Activated naive CD8-positive, alpha-beta T cell treated with anti-CD3 and anti-CD28 coated beads, Interleukin-2, amount 10 ng/mL, durations not matched to agents 7 days and 5 days (primary cell): ENCODE data around the gene RIPOR3. TPM values are rescaled to one million over a fixed set of nuclear protein-coding genes. Genes with fewer than 3 reads are reported as not detected.

ENCODE experiments used
- ATAC-seq: fragments of 150-1000 bp; cut with Tn5 transposase; one replicate; pipeline ENCODE4 v1.10.0; 2021; ENCODE audit warnings: low read depth, moderate library complexity
- POLR2A ChIA-PET: fragments of 350-600 bp; sonication (Branson Sonifier 250); formaldehyde crosslinking; loops from one replicate; lab custom pipeline; 2021; ENCODE audit warnings: antibody characterized with exemption; lab: Charles Lee
- DNase-seq: peaks from one replicate; pipeline ENCODE4 v3.0.0; 2021
- H3K27ac Mint-ChIP-seq: one replicate; pipeline ENCODE4 v1.8.0; 2022; ENCODE audit warnings: mild to moderate bottlenecking, mixed read lengths
- H3K27me3 Mint-ChIP-seq: one replicate; pipeline ENCODE4 v1.8.0; 2022; ENCODE audit warnings: mild to moderate bottlenecking, moderate library complexity, mixed read lengths
- H3K36me3 Mint-ChIP-seq: one replicate; pipeline ENCODE4 v1.8.0; 2021; ENCODE audit warnings: mild to moderate bottlenecking, mixed read lengths
- H3K4me1 Mint-ChIP-seq: one replicate; pipeline ENCODE4 v1.8.0; 2021; ENCODE audit warnings: mixed read lengths
- H3K4me3 Mint-ChIP-seq: one replicate; pipeline ENCODE4 v1.8.0; 2022; ENCODE audit warnings: mild to moderate bottlenecking, moderate library complexity, mixed read lengths
- H3K9me3 Mint-ChIP-seq: one replicate; pipeline ENCODE4 v1.8.0; 2021; ENCODE audit warnings: mixed read lengths
- total RNA-seq, 2 experiments: library from RNA; stranded (reverse); gene quantifications; one replicate each; pipeline ENCODE4 v1.2.3, GENCODE V29; 2021

RIPOR3 gene
- total RNA-seq, 2 experiments from 2014 or later, result not detected

DNA sequence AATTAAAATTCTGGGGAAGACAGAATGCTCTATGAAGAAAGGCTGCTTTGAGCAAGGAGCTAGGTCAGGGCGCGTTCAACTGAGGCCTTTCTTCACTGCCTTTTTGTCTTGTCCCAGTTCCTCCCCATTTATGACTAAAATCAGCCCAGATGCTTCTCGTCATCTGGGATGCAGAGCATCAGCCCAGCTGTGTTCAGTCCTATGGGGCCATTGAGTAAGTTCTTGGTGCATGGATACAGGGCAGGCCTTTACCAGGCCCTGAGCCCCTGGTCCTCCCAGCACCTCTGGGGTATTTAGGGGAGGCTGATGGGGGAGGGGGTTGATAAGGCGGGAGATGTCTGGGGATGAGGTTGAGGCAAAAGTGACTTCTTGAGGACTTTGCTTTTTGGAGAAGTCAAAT lies 125.5 kb downstream of the RIPOR3 start:
- Mint-ChIP-seq H3K4me3 (no peak overlapping the region), H3K27ac (no peak overlapping the region), H3K27me3 (no peaks in the 10 kb centered on the region), H3K9me3 (no peaks in the 10 kb centered on the region), H3K4me1 (peaks cover 43% of the 10 kb centered on the region), H3K36me3 (peaks cover 35% of the 10 kb centered on the region)
- no peak for ATAC-seq
- POLR2A ChIA-PET, result no interaction called here
- no peak for DNase-seq

DNA sequence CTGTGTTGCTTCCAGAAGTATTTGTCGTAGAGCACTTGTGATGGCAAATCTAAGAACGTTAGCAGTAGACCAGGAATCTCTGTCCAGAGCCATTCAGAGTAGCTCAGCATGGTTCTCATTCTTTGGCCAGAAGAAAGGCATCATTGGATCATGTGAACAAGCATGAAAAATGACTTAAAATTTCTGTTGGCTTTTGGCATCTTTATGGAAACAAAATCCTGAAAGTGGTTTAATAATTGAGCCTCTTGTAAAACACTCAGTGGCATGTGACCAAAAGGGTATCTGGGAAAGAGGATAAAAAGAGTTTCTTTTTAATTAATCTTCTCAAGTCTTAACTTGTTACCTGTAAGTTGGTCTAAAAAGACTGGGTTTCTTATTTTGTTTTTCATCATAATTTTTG lies 126.0 kb downstream of the RIPOR3 start:
- no peaks in the 10 kb centered on the region for H3K9me3 Mint-ChIP-seq
- POLR2A ChIA-PET, result no interaction called here
- no peak overlapping the region for H3K4me3 Mint-ChIP-seq
- no peak overlapping the region for H3K27ac Mint-ChIP-seq
- H3K36me3 Mint-ChIP-seq, result peaks cover 35% of the 10 kb centered on the region
- no peaks in the 10 kb centered on the region for H3K27me3 Mint-ChIP-seq
- ATAC-seq, result no peak
- peaks cover 40% of the 10 kb centered on the region for H3K4me1 Mint-ChIP-seq
- no peak for DNase-seq

DNA sequence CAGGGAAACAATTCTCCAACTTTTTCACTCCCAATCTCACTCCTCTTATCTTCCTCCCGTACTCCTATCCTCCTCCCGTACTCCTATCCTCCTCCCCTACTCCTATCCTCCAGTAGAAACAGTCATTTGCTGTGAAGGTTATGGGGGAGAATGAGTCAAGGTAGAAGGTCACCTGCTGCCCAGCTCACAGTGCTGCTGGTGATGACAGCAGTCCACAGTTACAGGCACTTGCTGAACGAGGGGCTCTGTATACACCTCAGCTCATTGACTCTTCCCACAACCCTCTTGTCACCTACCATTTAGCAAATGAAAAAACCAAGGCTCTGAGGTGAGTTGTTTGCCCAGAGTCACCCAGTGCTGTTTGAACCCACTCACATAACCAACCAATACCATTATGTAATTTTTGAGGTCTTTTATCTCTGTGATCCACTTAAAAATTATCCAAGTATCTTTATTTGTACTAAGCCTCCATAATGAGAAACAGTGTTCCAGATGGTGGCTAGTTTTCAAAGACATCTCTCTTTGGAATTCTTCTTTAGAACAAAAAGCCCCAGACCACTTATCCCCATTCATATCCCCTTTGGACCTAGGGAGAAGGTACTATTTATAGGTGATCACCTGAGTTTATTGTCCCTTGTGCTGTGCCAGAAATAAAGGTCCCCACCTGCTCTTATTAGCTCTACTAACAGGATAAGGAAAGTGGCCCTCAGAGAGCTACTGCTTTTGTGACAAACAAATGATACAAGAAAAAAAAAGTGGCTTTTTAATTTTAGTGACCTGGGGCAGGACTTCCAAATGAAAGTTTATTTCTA lies 128.0 kb downstream of the RIPOR3 start:
- DNase-seq (no peak), ATAC-seq (no peak)
- POLR2A ChIA-PET, result interaction anchor here (0.5 kb wide), 1 partner anchor 487 kb away, joined by 4 read pairs; no protein-coding TSS in a partner anchor
- Mint-ChIP-seq H3K4me1 (peaks cover 32% of the 10 kb centered on the region), H3K9me3 (no peaks in the 10 kb centered on the region), H3K36me3 (peaks cover 36% of the 10 kb centered on the region), H3K4me3 (no peak overlapping the region), H3K27me3 (no peaks in the 10 kb centered on the region), H3K27ac (peak overlapping the region; percentile 10)

DNA sequence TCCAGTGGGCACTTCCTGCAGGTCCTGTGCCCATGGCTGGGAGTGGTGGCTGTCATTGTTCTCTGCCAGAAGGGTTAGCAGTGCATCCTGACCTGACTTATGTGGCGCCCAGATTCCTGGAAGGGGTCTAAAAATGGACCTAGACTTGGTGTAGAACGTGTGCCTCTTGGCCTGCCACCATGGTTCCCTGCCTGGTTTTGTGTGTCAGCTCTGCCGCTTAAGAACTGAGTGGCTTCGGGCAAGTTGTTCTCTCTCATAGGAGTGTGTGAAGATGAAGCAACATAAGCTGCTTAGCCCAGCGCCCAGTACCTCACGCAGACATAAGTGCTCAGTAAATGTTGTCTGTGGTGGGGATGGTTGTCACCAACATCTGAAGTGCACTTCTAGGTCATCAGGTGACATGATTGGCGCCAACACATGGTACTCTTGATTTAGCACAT lies 129.1 kb downstream of the RIPOR3 start:
- Mint-ChIP-seq H3K36me3 (peaks cover 38% of the 10 kb centered on the region), H3K9me3 (no peaks in the 10 kb centered on the region), H3K27me3 (no peaks in the 10 kb centered on the region), H3K4me3 (no peak overlapping the region), H3K4me1 (peaks cover 28% of the 10 kb centered on the region), H3K27ac (no peak overlapping the region)
- DNase-seq, result no peak
- ATAC-seq, result no peak
- POLR2A ChIA-PET, result interaction anchor here (0.5 to 1.6 kb wide), 2 partner anchors 52 to 486 kb away, joined by 4 read pairs; partner anchors contain the start of gene PTPN1

DNA sequence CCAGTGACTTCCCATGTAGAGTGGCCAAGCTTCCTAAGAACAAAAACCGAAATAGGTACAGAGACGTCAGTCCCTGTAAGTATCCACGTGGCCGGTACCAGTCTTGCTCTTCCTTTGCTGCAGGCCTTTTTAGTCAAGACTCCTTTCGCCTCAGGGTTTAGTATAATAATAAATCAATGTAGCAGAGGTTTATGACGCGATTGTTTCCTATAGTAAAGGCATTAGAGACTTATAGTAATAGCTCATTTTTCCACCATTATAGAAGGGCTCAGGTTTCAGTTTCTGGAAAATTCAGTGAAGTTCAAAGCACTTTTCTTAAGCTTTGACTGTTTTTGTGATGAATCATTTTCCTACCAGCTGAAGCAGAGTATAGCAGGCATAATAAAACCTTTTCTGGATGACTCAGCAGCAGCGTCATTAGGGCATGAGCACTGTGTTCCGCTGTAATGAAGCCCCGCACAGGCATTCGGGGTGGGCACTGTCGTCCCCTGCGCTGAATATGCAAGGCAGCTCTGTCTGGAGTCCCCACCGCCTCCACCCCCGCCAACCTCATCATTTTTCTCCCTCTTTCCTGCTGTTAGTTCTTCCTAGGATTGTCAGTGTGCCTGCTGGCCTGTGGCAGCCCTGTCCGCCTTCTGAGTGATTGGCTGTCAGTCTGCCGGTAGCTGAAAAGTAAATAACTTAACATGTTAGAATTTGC lies 129.8 kb downstream of the RIPOR3 start:
- Mint-ChIP-seq H3K27me3 (no peaks in the 10 kb centered on the region), H3K36me3 (peaks cover 38% of the 10 kb centered on the region), H3K4me3 (no peak overlapping the region), H3K4me1 (peaks cover 24% of the 10 kb centered on the region), H3K9me3 (no peaks in the 10 kb centered on the region), H3K27ac (no peak overlapping the region)
- DNase-seq, result no peak
- POLR2A ChIA-PET, result interaction anchor here (1.6 kb wide), 1 partner anchor 51 kb away, joined by 4 read pairs; the partner anchor contains the start of gene PTPN1
- peak; percentile 10 for ATAC-seq

DNA sequence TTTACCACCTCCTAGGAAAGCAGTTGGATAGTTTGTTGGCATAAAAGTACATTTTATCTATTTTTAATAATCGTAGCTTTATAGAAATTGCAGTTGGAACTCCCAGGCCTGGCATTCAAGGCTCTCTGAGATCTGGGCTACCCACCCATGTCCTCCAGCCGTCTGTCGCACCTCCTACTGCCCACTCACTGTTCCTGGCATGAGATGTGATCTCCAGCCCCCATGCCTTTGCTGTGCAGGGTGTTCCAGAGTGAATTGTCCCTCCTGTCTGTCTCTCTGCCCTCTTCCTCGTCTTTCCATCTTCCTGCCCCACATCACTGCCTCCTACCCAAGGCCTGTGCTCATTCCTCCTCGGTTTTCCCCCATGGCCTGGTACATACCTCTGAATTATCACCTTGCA lies 130.5 kb downstream of the RIPOR3 start:
- Mint-ChIP-seq H3K27ac (no peak overlapping the region), H3K4me1 (peaks cover 23% of the 10 kb centered on the region), H3K36me3 (peaks cover 40% of the 10 kb centered on the region), H3K4me3 (no peak overlapping the region), H3K9me3 (no peaks in the 10 kb centered on the region), H3K27me3 (no peaks in the 10 kb centered on the region)
- ATAC-seq (no peak), DNase-seq (no peak)
- POLR2A ChIA-PET, result interaction anchor here (1.6 kb wide), 1 partner anchor 50 kb away, joined by 4 read pairs; the partner anchor contains the start of gene PTPN1

DNA sequence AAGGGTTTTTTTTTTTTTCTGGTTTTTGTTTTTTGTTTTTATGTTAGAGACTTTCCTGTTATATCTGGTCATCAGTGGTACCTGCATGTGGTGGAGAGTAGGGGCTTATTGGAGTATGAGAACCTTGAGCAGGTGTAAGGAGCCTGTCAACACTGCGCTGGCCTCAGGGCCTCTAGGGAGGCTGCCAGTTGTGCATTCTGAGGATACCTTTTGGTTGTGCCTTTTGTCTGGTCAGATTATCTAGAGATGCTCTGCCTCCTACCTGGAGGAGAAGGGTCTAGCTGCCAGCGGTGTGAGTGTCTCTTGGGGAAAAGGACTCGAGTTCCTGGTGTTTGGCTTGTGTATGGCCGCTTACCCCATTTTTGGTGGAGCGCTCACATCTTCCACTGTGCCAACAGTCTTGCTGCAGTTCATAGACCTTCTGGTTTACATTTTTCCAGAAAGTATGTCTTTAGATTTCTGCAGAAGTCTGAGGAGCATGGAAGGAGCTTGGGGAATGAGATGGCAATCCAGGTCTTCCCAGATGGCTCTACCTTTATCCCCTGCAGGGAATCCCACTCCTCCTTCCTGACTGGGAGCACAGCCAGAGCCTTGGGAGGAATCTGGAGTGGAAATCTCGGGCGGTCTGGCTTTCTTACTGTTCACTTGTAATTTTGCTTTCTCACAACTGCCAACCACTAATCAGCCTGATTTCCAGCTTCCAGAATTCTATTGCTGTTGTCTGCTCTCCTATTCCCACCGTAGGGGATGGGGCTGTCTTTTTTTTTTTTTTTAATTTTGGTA lies 131.3 kb downstream of the RIPOR3 start:
- peak overlapping the region; percentile 3 for H3K27ac Mint-ChIP-seq

DNA sequence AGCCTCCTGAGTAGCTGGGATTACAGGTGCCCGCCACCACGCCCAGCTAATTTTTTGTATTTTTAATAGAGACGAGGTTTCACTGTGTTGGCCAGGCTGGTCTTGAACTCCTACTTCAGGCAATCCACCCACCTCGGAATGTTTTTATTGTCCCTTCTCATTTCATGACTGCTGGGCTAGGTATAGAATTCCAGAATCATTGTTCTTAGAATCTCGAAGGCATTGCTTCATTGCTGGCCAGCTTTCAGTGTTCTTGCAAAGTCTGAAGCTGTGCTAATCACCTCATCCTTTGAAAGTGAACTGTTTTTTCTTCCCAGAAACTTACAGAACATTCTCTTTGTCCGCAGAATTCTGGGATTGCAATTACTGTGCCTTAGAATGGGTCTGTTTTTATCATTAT lies 132.2 kb downstream of the RIPOR3 start:
- peaks cover 39% of the 10 kb centered on the region for H3K36me3 Mint-ChIP-seq
- H3K4me3 Mint-ChIP-seq, result no peak overlapping the region
- DNase-seq (no peak), ATAC-seq (no peak)
- peaks cover 23% of the 10 kb centered on the region for H3K4me1 Mint-ChIP-seq
- H3K27ac Mint-ChIP-seq, result no peak overlapping the region
- no peaks in the 10 kb centered on the region for H3K27me3 Mint-ChIP-seq
- H3K9me3 Mint-ChIP-seq, result no peaks in the 10 kb centered on the region
- POLR2A ChIA-PET, result interaction anchor here (0.7 to 1.3 kb wide), 2 partner anchors 35 to 48 kb away, joined by 3 to 4 read pairs; no protein-coding TSS in a partner anchor

More for the DNA sequence above, 131.3 kb downstream of the RIPOR3 start:
- Mint-ChIP-seq H3K4me3 (no peak overlapping the region), H3K4me1 (peaks cover 23% of the 10 kb centered on the region), H3K27me3 (no peaks in the 10 kb centered on the region), H3K36me3 (peaks cover 42% of the 10 kb centered on the region), H3K9me3 (no peaks in the 10 kb centered on the region)
- POLR2A ChIA-PET, result no interaction called here
- ATAC-seq, result no peak
- no peak for DNase-seq

DNA sequence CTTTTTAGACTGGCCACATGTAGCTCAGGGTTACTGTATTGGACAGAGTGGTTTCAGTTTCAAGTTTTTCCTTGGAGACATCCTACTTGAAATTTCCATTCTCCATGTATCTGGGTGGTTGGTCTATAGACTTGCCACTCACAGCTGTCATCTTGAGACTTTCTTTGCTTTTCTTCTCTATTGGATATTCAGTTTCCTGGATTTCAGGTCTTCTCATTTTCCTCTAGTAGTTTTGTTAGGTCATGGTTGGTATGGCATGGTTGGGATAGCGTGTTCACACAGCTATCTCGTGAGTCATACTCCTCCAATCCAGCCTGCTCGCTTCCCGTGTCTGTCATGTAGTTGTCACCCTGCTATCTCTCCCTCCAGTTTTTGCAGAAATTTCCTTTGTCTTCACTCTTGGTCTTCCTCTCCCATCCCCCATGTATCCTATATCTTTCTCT lies 132.8 kb downstream of the RIPOR3 start:
- H3K9me3 Mint-ChIP-seq, result no peaks in the 10 kb centered on the region
- POLR2A ChIA-PET, result interaction anchor here (1.3 kb wide), 1 partner anchor 35 kb away, joined by 3 read pairs; no protein-coding TSS in a partner anchor
- H3K36me3 Mint-ChIP-seq, result peaks cover 39% of the 10 kb centered on the region
- H3K27me3 Mint-ChIP-seq, result no peaks in the 10 kb centered on the region
- DNase-seq (no peak), ATAC-seq (no peak)
- no peak overlapping the region for H3K4me3 Mint-ChIP-seq
- peaks cover 23% of the 10 kb centered on the region for H3K4me1 Mint-ChIP-seq
- no peak overlapping the region for H3K27ac Mint-ChIP-seq

DNA sequence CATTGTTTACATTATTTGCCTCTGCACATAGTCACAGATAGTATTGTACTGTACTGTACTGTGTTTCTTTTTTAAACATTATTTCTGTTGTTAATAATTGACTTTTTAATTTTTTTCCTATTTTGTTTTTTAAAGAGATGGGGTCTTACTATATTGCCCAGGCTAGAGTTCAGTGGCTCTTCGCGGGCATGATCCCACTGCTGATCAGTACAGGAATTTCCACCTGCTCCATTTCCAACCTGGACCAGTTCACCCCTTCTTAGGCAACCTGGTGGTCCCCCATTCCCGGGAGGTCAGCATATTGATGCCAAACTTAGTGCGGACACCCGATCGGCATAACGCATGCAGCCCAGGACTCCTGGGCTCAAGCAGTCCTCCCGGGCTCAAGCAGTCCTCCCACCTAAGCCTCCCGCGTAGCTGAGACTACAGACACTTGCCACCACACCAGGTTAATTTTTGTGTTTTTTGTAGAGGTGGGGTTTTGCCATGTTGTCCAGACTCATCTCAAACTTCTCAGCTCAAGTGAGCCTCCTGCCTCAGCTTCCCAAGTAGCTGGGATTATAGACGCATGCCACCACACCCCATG lies 133.7 kb downstream of the RIPOR3 start:
- POLR2A ChIA-PET, result no interaction called here
- Mint-ChIP-seq H3K9me3 (no peaks in the 10 kb centered on the region), H3K4me3 (no peak overlapping the region), H3K4me1 (peaks cover 21% of the 10 kb centered on the region), H3K36me3 (peaks cover 35% of the 10 kb centered on the region), H3K27me3 (no peaks in the 10 kb centered on the region), H3K27ac (no peak overlapping the region)
- DNase-seq (no peak), ATAC-seq (no peak)

DNA sequence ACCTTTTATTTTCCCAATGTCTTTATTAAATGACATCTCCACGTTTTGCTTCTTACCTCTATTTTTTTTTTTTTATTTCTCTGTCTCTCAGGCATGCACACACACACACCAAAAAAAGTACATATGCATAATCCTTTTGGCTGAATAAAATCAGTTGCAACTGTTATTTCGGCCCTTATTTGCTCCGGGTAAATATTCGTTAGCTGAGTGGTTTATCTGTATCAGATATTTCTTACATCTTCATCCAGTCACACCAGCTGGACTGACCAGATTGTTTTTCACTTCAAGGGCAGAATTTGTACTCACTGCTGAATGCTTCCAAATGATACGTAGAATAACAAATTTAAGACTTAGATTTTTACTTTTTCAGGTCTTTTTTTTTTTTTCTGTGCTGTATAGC lies 135.7 kb downstream of the RIPOR3 start:
- Mint-ChIP-seq H3K9me3 (no peaks in the 10 kb centered on the region), H3K27me3 (no peaks in the 10 kb centered on the region), H3K4me3 (no peak overlapping the region), H3K27ac (no peak overlapping the region), H3K4me1 (peaks cover 10% of the 10 kb centered on the region), H3K36me3 (peaks cover 28% of the 10 kb centered on the region)
- DNase-seq (no peak), ATAC-seq (no peak)
- POLR2A ChIA-PET, result interaction anchor here (0.7 kb wide), 1 partner anchor 26 kb away, joined by 4 read pairs; no protein-coding TSS in a partner anchor

DNA sequence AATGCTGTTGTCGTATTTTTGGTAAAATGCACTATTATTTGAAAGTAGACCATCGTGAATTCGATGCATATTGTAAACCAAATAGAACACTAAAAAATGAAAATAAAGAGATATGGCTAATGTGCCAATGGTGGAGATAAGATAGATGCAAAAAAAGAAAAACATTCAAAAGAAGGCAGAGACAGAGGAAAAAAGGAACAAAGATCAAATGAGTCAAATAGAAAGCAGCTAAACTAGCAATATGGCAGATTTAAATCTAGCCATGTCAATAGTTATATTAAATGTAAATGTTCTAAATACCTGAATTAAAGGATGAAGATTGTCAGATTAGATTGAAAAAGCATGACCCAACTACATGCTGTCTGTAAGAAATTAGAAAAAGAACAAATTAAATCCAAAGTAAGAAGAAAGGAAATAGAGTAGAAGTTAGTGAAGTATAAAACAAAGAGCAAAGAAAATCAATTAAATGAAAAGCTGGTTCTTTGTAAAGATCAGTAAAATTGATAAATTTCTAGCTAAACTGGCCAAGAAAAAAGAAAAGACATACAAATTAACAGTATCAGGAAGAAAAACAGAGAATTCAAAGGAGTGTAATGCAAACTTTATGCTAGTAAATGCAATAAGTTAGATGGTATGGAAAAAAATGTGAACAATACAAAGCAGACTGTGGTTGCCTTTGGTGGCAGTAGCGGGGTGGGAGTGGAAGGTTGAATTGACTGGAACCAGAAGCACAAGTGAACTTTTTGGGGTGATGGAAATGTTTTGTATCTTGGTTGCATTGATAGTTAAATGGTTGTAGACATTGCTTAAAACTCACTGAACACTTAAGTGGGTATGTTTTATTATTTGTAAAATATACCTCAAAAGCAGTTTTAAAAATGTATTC lies 136.4 kb downstream of the RIPOR3 start:
- no peak for DNase-seq
- ATAC-seq, result no peak
- POLR2A ChIA-PET, result interaction anchor here (0.7 kb wide), 1 partner anchor 25 kb away, joined by 4 read pairs; no protein-coding TSS in a partner anchor
- Mint-ChIP-seq H3K4me1 (peaks cover 15% of the 10 kb centered on the region), H3K9me3 (no peaks in the 10 kb centered on the region), H3K27ac (no peak overlapping the region), H3K36me3 (peaks cover 31% of the 10 kb centered on the region), H3K27me3 (no peaks in the 10 kb centered on the region), H3K4me3 (no peak overlapping the region)
